Heart right ventricle (tissue), 16 donors: Measurements from ENCODE around the gene PAX3. TPM values are rescaled to one million over a fixed set of nuclear protein-coding genes. Genes with fewer than 3 reads are reported as not detected.

Experiments
- ATAC-seq, 8 donors: fragments of 200-7000 bp; cut with Tn5 transposase; one replicate each; pipeline ENCODE4 v1.9.1; 2020; ENCODE audit warnings: mild to moderate bottlenecking in 8 of 8, moderate library complexity in 8 of 8, moderate number of reproducible peaks in 1 of 8
- DNase-seq, 2 donors: peaks; one replicate each; pipeline ENCODE4 v3.0.0-alpha.2; 2020
- H3K27ac ChIP-seq, 10 donors: fragments of 200-600 bp; sonication (generic) in 2 of 10; one replicate each; pipeline versions ENCODE4 v1.5.0 to v1.8.0; 2020 to 2022; ENCODE audit warnings: mild to moderate bottlenecking in 3 of 10
- H3K27me3 ChIP-seq, 7 donors: fragments of 200-600 bp; one replicate each; pipeline ENCODE4 v1.8.0; 2021 to 2022; ENCODE audit warnings: mild to moderate bottlenecking in 2 of 7
- H3K36me3 ChIP-seq, 9 donors: fragments of 200-600 bp; sonication (generic) in 1 of 9; one replicate each; pipeline versions ENCODE4 v1.5.0 to v1.8.0; 2020 to 2022; ENCODE audit warnings: mild to moderate bottlenecking in 2 of 9
- H3K4me1 ChIP-seq, 9 donors: fragments of 200-600 bp; sonication (generic) in 1 of 9; one replicate each; pipeline versions ENCODE4 v1.5.0 to v1.8.0; 2020 to 2022; ENCODE audit warnings: mild to moderate bottlenecking in 4 of 9
- H3K4me3 ChIP-seq, 10 donors: fragments of 200-600 bp; sonication (generic) in 2 of 10; one replicate each; pipeline versions ENCODE4 v1.5.0 to v1.8.0; 2020 to 2022; ENCODE audit warnings: mild to moderate bottlenecking in 7 of 10, moderate library complexity in 2 of 10
- H3K9me3 ChIP-seq, 11 donors: fragments of 200-600 bp in 10 of 11; sonication (generic) in 2 of 11; one replicate each; pipeline versions ENCODE4 v1.5.0 to v1.8.0; 2013 to 2022; ENCODE audit warnings: mild to moderate bottlenecking in 2 of 11, control low read depth in 1 of 11, moderate library complexity in 1 of 11
- CTCF ChIP-seq, 9 donors: fragments of 200-600 bp; sonication (generic) in 2 of 9; IDR thresholded peaks; one replicate each; pipeline versions ENCODE4 v1.5.0 to v1.8.0; 2021 to 2022; ENCODE audit warnings: antibody characterized with exemption in 9 of 9, mild to moderate bottlenecking in 5 of 9, moderate library complexity in 1 of 9
- WGBS, 2 donors: extraction: QIAGEN DNeasy Blood & Tissue Kit; methylation state at CpG; one replicate each; pipeline ENCODE4 v1.1.7; 2013; ENCODE audit warnings: inconsistent platforms in 1 of 2; 5-methylcytosine and 5-hydroxymethylcytosine counted together
- intact Hi-C, 10 donors: fragments of 100-400 bp; cut with DNase I; formaldehyde crosslinking; loops; one replicate each; pipeline versions ENCODE4 v1.11.1 to v1.14.2; 2022
- polyA plus RNA-seq, 2 donors: library from polyadenylated mRNA; stranded (reverse); fragments of 200-250 nt; gene quantifications; one replicate each; pipeline ENCODE4 v1.2.3, GENCODE V29; 2013
- total RNA-seq, 10 donors: library from RNA; stranded (reverse); fragmentation: NEBNext Ultra II Directional in 3 of 10; extraction: Animal tissue kit (Norgen Biotek cat#: 25700) in 3 of 10; gene quantifications; one replicate each; pipeline versions ENCODE4 v1.2.1 to v1.2.4, GENCODE V29; 2021 to 2023
- donor health status: Arrhythmogenic right ventricular cardiomyopathy.
- donor health status: ischemic (EF 13 %, LVEDD 7.1; RV severe dilation, severe dysfunction).
- donor health status: healthy with polysubstance abuse.
- donor health status: DM: no; HTN: yes; CAD: no.
- donor health status: DM: no; HTN: no; CAD: no.
- donor health status: ischemic (EF 25% LVEDD 6.9; RV normal size, moderate dysfunction).
- donor health status: ischemic (EF 25% LVEDD 5.7; RV mildly dilated, moderate dysfunction).
- donor health status: healthy.
- donor health status: DM: yes; HTN: yes; CAD: no.
- donor health status: Ischemic cardiomyopathy.
- donor health status: ischemic (EF 35%, LVEDD 5.7; RV mildly dilated, moderate dysfunction).
- donor health status: nonischemic (EF 11% LVEDD 7.7; RV severe dilation, severe dysfunction).
- donor health status: DM: yes; HTN: yes; CAD: no.
- donor health status: PGD.
- donor health status: ischemic (EF 29% LVEDD 5.4; RV normal size, mild dysfunction).
- donor health status: nonischemic (EF 23%, LVEDD 6.1; RV moderate dilation, normal function).

PAX3 gene
- total and polyA plus RNA-seq, 12 donors: 0.01 TPM; not detected in 11

- H3K27me3 ChIP-seq: peaks cover 1 to 92% (median 72%) of the 10 kb centered on the region in 7 donors
- no peak overlapping the region for H3K4me3 ChIP-seq
- H3K4me1 ChIP-seq: no peaks in the 10 kb centered on the region
- no peak overlapping the region for H3K27ac ChIP-seq
- intact Hi-C loops: loop anchor here in 1 of 10 donors (10.0 kb wide), 1 partner anchor 216 kb away; no protein-coding TSS in a partner anchor
- ATAC-seq (no peak), DNase-seq (no peak)
- WGBS, 2 donors: 58 to 67% methylated on average over 5 of the region's 5 CpGs
- no peak for TF ChIP-seq CTCF (IDR thresholded peaks at IDR 0.05)
- no peaks in the 10 kb centered on the region for H3K9me3 ChIP-seq
- H3K36me3 ChIP-seq: no peaks in the 10 kb centered on the region
Observed at GRCh38 chr2:222280795-222281194, 18.0 kb downstream of the PAX3 start.

GRCh38 chr2:222272446-222273015, 26.3 kb downstream of the PAX3 start:
- Histone ChIP-seq H3K4me1 (no peaks in the 10 kb centered on the region), H3K9me3 (no peaks in the 10 kb centered on the region), H3K27me3 (peaks cover 0 to 86% (median 56%) of the 10 kb centered on the region in 7 donors), H3K27ac (no peak overlapping the region), H3K36me3 (no peaks in the 10 kb centered on the region), H3K4me3 (no peak overlapping the region)
- DNase-seq (no peak), ATAC-seq (no peak)
- intact Hi-C loops: no loop called here
- no peak for TF ChIP-seq CTCF (IDR thresholded peaks at IDR 0.05)
- WGBS, 2 donors: 61 to 71% methylated on average over 4 of the region's 4 CpGs

GRCh38 chr2:222271854-222272253, 26.9 kb downstream of the PAX3 start:
- peaks cover 0 to 83% (median 51%) of the 10 kb centered on the region in 7 donors for H3K27me3 ChIP-seq
- DNase-seq: no peak
- H3K9me3 ChIP-seq: no peaks in the 10 kb centered on the region
- no peak for TF ChIP-seq CTCF (IDR thresholded peaks at IDR 0.05)
- H3K4me1 ChIP-seq: no peaks in the 10 kb centered on the region
- no peaks in the 10 kb centered on the region for H3K36me3 ChIP-seq
- no peak overlapping the region for H3K4me3 ChIP-seq
- no peak for ATAC-seq
- no peak overlapping the region for H3K27ac ChIP-seq
- 81 to 85% methylated on average over 5 of the region's 5 CpGs for WGBS, 2 donors
- intact Hi-C loops: no loop called here

GRCh38 chr2:222270396-222270795, 28.4 kb downstream of the PAX3 start:
- intact Hi-C loops: no loop called here
- no peak for DNase-seq
- WGBS, 2 donors: 85 to 90% methylated on average over 3 of the region's 3 CpGs
- no peak overlapping the region for H3K4me3 ChIP-seq
- H3K4me1 ChIP-seq: no peaks in the 10 kb centered on the region
- ATAC-seq: no peak
- peaks cover 0 to 75% (median 48%) of the 10 kb centered on the region in 7 donors for H3K27me3 ChIP-seq
- no peak for TF ChIP-seq CTCF (IDR thresholded peaks at IDR 0.05)
- no peaks in the 10 kb centered on the region for H3K9me3 ChIP-seq
- H3K36me3 ChIP-seq: no peaks in the 10 kb centered on the region
- no peak overlapping the region for H3K27ac ChIP-seq
